A673 (cell line): ENCODE measurements around the gene VAC14. TPM values are rescaled to one million over a fixed set of nuclear protein-coding genes. Genes with fewer than 3 reads are reported as not detected.

ENCODE experiments used
- BruUV-seq: library from RNA; stranded (reverse); fragments of 400-500 nt; replicated peaks from 2 replicates; lab custom pipeline; 2021; lab: Mats Ljungman, UMichigan
- CTCF ChIA-PET: fragments of 300-600 bp; sonication (Branson Sonifier 250); formaldehyde crosslinking; loops from one replicate; lab custom pipeline; 2022; ENCODE audit warnings: antibody characterized with exemption; lab: Charles Lee
- POLR2A ChIA-PET: fragments of 300-600 bp; sonication (Branson Sonifier 250); formaldehyde crosslinking; loops from one replicate; lab custom pipeline; 2022; ENCODE audit warnings: antibody characterized with exemption; ENCODE audit not compliant: low non-redundant PET; lab: Charles Lee
- DNase-seq: peaks from one replicate; pipeline ENCODE4 v3.0.0-alpha.2; 2015; ENCODE audit warnings: low spot score
- H3K27ac ChIP-seq: fragments of 200-600 bp; sonication (generic); 2 replicates; pipeline ENCODE4 v1.5.1; 2016; ENCODE audit warnings: mixed run types, low read depth, mild to moderate bottlenecking, mixed read lengths, antibody characterized with exemption, low read length; ENCODE audit not compliant: poor library complexity, severe bottlenecking
- H3K27me3 ChIP-seq: fragments of 200-600 bp; sonication (generic); replicated peaks from 2 replicates; pipeline ENCODE4 v1.6.1; 2017; ENCODE audit warnings: mixed run types, low read depth, mild to moderate bottlenecking, mixed read lengths, antibody characterized with exemption, low read length; ENCODE audit not compliant: insufficient read depth, poor library complexity
- H3K36me3 ChIP-seq: fragments of 200-600 bp; sonication (generic); 2 replicates; pipeline ENCODE4 v1.6.1; 2016; ENCODE audit warnings: mixed run types, mild to moderate bottlenecking, mixed read lengths, antibody characterized with exemption, low read length; ENCODE audit not compliant: insufficient read depth, poor library complexity, severe bottlenecking
- H3K4me1 ChIP-seq: fragments of 200-600 bp; sonication (generic); 2 replicates; pipeline ENCODE4 v1.6.1; 2017; ENCODE audit warnings: mixed run types, mild to moderate bottlenecking, mixed read lengths, antibody characterized with exemption, low read length; ENCODE audit not compliant: insufficient read depth, poor library complexity, severe bottlenecking
- H3K4me3 ChIP-seq: fragments of 200-600 bp; sonication (generic); 2 replicates; pipeline ENCODE4 v1.5.1; 2016; ENCODE audit warnings: low read depth, mixed run types, mild to moderate bottlenecking, mixed read lengths, low read length; ENCODE audit not compliant: poor library complexity, severe bottlenecking
- H3K9me3 ChIP-seq: fragments of 200-600 bp; sonication (generic); 2 replicates; pipeline ENCODE4 v1.6.1; 2016; ENCODE audit warnings: mixed run types, low read depth, mild to moderate bottlenecking, mixed read lengths, antibody characterized with exemption, low read length; ENCODE audit not compliant: poor library complexity, severe bottlenecking
- CTCF ChIP-seq: fragments of 300-800, 200-600 bp; sonication (generic); conservative IDR thresholded peaks from 2 replicates; pipeline ENCODE4 v1.5.1; 2017; ENCODE audit warnings: low read depth, mild to moderate bottlenecking, antibody characterized with exemption, low read length, moderate library complexity, mixed read lengths
- EZH2 ChIP-seq: fragments of 200-600 bp; sonication (generic); IDR thresholded peaks from 2 replicates; pipeline ENCODE4 v1.6.1; 2017; ENCODE audit warnings: borderline replicate concordance, low read depth, mild to moderate bottlenecking, mixed read lengths, antibody characterized with exemption, low read length; ENCODE audit not compliant: poor library complexity, severe bottlenecking
- intact Hi-C: fragments of 100-400 bp; cut with micrococcal nuclease; formaldehyde crosslinking; loops from one replicate; pipeline ENCODE4 v1.10.0; 2022; ENCODE audit not compliant: unreplicated experiment
- total RNA-seq: library from RNA; stranded (reverse); gene quantifications from 2 replicates; pipeline ENCODE4 v1.2.3, GENCODE V29; 2021

VAC14 gene
- total RNA-seq, 1 experiment from 2014 or later, result 46.6 TPM

DNA sequence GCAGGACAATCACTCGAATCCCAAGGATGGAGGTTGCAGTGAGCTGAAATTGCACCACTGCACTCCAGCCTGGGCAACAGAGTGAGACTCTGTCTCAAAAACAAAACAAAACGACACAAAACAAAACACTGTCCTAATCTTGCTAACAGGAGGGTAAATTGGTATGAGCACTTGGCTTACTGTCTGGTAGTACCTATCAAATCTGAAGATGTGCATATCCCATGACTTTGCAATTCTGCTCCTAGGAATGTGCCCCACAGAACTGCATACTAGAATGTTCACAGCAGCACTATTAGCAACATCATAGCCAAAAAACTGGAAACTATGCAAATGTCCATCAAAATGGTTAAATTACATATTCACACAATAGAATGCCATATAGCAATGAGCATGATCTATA is 130.8 kb downstream of the VAC14 start:
- Histone ChIP-seq H3K27me3 (no peaks in the 10 kb centered on the region), H3K4me3 (no peak overlapping the region), H3K9me3 (no peaks in the 10 kb centered on the region), H3K27ac (no peak overlapping the region), H3K36me3 (peaks cover 66% of the 10 kb centered on the region), H3K4me1 (no peaks in the 10 kb centered on the region)
- POLR2A ChIA-PET, result interaction anchor here (0.7 kb wide), 1 partner anchor 15 kb away, joined by 14 read pairs; no protein-coding TSS in a partner anchor
- no peak for DNase-seq
- TF ChIP-seq CTCF (no peak), EZH2 (no peak)
- BruUV-seq, result no TSS peak
- CTCF ChIA-PET, result no interaction called here
- intact Hi-C loops, result no loop called here

DNA sequence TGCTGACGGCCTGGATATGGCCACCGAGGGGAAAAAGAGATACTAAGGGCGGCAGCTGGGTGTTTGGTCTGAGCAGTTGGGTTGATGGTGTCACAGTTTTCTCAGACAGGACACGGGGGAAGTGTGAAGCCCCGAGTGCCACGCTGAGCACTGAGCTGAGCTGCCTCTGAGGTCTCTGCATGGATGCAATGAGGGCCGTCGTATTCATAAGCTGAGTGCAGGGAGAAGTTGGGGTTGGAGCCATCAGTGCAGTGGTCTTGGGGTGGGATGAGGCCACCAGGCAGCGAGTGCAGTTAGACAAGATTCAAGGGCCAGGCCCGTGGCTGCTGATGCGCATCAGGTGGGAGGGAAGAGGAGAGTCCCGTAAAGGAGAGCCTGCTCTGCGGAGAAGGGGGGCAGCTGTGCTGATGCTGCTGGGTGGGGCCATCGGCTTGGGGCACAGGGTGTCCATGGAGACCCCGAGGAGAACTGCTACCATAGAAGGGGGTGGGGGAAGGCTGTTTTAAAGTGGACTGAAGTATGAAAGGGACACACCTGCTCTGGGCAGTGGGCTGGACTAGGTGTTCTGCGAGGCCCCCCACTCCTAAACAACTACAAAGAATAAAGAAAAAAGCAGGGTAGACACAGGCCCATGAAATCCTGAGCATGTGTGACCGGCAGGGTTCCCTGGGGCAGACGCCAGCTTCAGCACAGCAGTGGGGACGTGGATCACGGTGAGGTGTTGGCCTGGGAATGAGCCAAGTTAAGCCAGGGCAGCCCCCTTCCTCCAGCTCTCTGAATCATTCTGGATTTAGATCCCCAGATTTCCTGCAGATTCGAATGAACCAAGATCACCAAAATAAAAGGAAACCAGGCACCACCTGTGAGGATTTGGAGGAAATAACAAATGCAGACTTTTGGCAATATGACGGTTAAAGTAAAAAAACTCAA is 134.9 kb downstream of the VAC14 start:
- TF ChIP-seq CTCF, result no peak
- TF ChIP-seq EZH2, result no peak
- no TSS peak for BruUV-seq
- no peak for DNase-seq
- no peaks in the 10 kb centered on the region for H3K4me1 ChIP-seq
- peaks cover 60% of the 10 kb centered on the region for H3K36me3 ChIP-seq
- intact Hi-C loops, result no loop called here
- H3K27ac ChIP-seq, result no peak overlapping the region
- no peak overlapping the region for H3K4me3 ChIP-seq
- H3K27me3 ChIP-seq, result no peaks in the 10 kb centered on the region
- ChIA-PET CTCF (no interaction called here), POLR2A (no interaction called here)
- no peaks in the 10 kb centered on the region for H3K9me3 ChIP-seq

GRCh38 chr16:70665113-70665694 is 135.8 kb downstream of the VAC14 start:
- no peak for DNase-seq
- H3K4me3 ChIP-seq, result no peak overlapping the region

More at GRCh38 chr16:70665113-70665694, 135.8 kb downstream of the VAC14 start:
- no peaks in the 10 kb centered on the region for H3K4me1 ChIP-seq
- no TSS peak for BruUV-seq
- no peaks in the 10 kb centered on the region for H3K27me3 ChIP-seq
- H3K9me3 ChIP-seq, result no peaks in the 10 kb centered on the region
- TF ChIP-seq CTCF (no peak), EZH2 (no peak)
- no peak overlapping the region for H3K27ac ChIP-seq
- peaks cover 52% of the 10 kb centered on the region for H3K36me3 ChIP-seq
- ChIA-PET POLR2A (no interaction called here), CTCF (no interaction called here)
- intact Hi-C loops, result no loop called here
